HG02938 (cell line): ENCODE data around the gene TRAPPC14.
"Not testable (repeated sequence)": the region's sequence is repeated elsewhere in the genome, so short reads cannot be mapped to it uniquely, and the experiment has no call there.

ENCODE experiments used
- ATAC-seq: cut with Tn5 transposase; IDR thresholded peaks from one replicate; pipeline ENCODE4 v1.9.1; 2021; ENCODE audit warnings: mild to moderate bottlenecking, moderate library complexity; ENCODE audit not compliant: unreplicated experiment

Gene TRAPPC14

DNA sequence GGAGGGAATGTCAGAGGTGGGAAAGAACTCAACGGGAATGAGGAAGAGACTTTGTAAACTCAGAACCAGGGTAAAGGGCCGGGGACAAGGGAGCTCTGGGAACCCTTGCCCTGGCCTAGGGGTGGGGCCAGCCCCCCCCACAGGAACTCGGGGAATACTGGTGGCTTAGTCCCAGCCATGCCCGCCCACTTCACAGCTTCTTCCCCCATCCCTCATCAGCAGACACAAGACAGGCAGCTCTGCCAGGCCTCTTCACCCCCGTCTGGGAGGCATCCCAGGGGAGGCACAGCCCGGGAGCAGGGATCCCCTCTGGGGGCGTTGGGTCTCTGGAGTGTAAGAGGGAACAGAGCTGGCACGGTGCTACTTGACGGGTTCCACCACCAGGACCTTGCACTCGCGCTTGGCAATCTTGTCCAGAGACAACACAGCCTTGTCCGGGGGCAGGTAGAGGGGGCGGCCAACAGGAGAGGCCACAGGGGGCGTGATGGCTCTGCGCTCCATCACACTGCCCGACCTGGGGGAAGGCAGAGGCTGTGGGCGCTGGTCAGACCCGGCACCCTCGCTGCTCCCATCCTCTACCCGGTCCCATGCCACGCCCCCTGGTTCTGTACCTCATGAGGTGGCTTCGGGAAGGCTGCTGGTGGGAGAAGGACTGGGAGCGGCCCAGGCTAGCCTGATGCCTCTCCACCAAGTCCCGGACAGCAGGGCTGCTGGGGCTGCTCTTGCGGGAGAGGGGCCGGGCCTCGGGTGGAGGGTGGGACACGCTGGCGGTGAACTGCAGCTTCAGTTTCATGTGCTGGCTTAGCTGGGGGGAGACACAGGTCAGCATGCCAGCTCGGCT is 3.7 kb downstream of the TRAPPC14 start:
- ATAC-seq = no peak

DNA sequence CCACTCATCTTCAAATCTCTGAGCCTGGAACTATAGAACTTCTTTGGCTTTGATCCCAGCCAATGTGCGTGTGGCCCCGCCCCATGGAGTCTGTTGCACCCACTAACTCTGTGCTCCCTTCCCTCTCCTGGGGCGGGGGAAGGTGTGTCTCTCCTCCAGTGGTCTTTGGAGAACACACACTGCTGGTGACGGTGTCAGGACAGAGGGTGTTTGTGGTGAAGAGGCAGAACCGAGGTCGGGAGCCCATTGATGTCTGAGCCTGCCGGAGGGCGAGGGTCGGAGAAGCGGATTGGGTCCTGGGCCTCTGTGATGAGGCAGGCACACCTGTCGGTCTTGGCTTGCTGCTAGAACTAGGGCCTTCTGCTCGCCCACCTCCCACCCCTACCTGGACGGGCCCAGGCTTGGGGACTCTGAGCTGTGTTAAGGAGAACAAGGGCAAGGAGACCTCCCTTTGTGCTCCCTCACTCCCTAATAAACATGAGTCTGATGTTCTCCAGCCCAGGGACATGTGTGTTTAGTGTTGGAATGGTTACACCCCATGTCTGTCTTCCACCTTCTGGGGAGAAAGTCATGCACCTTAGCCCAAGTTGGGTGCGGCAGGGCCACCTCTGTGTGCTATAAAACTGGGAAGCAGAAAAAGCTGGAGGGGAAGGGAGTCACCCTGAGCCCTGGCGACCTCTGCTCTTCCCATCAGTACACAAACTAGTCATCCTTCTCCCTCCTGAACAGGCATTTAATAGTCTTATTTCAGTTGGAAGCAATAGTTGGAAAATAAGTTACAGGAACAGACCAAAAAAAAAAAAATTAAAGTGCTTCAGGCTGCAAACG is 4.6 kb downstream of the TRAPPC14 start:
- ATAC-seq = no peak

DNA sequence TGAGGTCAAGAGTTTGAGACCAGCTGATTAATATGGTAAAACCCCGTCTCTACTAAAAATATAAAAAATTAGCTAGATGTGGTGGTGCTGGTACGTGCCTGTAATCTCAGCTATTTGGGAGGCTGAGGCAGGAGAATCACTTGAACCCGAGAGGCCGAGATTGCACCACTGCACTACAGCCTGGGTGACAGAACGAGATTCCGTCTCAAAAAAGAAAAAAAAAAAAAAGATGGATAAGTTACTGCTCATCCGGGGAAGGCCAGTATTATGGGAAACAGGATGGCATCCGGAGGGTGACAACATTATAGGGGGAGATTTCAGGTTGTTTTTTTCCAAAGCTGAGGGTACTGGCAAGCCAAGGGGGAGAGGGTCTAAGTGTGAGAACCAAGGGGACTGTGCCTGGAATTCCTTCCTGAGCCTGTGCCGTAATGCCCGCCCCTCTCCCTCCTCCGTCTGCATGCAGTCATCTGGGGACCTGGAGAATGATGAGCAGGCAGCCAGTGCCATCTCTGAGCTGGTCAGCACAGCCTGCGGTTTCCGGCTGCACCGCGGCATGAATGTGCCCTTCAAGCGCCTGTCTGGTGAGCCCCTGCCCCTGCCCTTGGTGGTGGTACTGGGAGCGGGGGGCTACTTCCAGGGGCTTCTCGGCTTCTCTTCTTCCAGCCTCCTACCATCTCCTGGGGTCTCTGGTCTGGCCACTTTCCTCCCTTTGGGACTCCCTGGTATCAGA is 5.4 kb downstream of the TRAPPC14 start:
- no peak for ATAC-seq

DNA sequence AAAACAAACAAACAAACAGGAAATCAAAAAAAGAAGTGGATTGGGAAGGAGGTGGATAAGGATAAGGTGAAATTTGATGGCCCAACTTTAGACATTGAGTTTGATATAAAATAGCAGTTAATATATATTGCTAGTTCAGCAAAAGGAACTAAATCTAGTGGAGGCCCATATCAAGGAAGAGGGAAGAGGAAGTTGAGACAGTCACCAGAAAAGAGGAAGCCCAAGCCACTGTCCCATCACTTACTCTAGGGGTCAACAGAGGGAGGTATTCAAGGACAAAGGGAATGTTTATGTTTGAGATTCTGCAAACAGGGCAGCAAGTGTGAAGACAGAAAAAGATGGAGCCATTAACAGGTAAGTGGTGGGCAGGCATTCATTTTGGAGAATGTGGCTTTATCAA is 6.1 kb downstream of the TRAPPC14 start:
- no peak for ATAC-seq

DNA sequence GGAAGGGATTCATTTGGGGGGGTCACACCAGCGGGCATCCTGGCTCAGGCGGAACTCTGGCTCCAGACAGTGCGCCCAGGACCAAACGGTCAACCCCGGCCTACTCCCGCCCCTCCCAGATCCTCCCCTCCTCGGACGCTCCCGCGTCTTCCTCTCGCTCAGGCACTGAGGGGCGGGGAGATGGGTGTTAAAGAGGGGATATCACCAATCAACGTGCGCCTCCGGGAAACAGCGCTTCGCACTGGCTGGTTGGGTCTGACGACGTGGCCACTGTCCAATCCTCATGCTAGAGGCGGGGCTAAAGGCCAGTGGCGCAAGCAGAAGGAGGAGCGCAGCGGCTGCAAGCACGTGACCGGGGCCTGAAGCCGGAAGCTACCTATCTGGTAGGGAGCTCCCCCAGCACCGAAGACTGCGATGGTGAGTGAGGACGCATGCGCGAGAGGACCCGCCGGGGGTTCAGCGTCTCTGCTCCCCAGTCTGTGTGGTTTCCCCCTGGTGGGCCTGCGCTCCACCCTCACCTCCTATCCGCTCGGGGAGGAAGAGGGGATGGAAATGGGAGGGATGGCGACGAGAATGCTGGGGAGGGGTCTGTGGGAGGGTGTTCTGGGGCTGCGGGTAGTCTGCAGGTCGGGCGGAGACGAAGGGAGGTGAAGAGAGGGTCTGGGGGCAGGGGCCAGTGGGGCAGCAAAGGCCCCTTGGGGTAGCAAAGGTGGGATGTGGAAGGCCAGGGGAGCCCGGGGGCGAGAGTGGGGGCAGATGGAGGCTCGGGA is 9.8 kb downstream of the TRAPPC14 start, which contains the start of gene LAMTOR4:
Gene LAMTOR4 (plus strand): TSS at position 360 of the 770 bp plus-strand sequence. CDS start 55 bp downstream, at position 415.
- ATAC-seq = peak; percentile 98

DNA sequence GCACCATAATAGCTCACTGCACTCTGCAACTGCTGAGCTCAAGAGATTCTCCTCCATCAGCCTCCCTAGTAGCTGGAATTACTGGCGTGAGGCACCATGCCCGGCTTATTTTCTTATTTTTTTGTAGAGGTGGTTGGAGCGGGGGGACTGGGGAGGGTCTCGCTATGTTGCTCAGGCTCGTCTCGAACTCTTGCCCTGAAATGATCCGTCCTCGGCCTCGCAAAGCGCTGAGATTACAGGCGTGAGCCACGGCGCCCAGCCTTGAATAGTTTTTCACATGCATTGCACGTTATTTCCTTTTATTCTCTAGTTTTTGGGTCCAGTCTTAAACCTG is 10.3 kb downstream of the TRAPPC14 start:
- ATAC-seq = no peak

DNA sequence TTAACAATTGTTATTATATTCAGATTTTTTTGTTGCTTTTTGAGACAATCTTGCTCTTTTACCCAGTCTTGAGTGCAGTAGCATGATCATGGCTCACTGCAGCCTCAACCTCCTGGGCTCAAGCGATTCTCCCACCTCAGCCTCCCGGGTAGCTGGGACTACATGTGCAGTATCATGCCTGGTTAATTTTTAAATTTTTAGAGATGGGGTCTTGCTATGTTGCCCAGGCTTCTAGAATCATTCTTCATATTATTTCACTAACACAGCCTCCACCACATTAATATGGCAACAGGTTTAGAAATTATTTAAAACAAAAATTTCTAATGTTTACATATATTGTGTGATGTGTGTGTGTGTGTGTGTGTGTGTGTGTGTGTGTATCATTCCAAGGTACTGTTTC is 11.2 kb downstream of the TRAPPC14 start:
- ATAC-seq = no peak

DNA sequence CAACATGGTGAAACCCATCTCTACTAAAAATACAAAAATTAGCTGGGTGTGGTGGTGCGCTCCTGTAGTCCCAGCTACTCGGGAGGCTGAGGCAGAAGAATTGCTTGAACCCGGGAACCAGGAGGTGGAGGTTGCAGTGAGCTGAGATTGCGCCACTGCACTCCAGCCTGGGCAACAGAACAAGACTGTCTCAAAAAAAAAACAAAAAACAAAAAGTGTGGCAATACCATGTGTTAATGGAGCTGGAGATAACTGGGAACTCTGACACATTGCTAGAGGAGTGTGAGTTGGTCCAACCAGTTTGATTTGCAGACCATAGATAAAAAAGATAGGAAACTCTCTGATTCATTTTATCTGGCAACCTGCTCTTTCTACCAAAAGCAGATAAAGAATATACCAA is 12.2 kb downstream of the TRAPPC14 start:
- ATAC-seq = not testable (repeated sequence)

DNA sequence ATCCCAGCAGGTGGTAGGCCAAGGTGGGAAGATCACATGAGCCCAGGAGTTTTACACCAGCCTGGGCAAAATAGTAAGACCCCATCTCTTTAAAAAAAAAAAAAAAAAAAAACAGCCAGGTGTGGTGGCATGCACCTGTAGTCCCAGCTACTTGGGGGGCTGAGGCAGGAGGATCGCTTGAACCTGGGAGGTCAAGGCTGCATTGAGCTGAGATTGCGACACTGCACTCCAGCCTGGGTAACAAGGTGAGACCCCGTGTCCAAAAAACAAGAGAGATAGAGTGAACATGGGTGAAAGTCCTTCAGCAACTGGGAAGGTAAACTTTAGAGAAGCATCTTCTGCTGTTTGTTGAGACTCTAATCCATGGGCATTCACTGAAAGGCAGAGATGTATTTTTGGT is 16.1 kb downstream of the TRAPPC14 start:
- no peak for ATAC-seq

DNA sequence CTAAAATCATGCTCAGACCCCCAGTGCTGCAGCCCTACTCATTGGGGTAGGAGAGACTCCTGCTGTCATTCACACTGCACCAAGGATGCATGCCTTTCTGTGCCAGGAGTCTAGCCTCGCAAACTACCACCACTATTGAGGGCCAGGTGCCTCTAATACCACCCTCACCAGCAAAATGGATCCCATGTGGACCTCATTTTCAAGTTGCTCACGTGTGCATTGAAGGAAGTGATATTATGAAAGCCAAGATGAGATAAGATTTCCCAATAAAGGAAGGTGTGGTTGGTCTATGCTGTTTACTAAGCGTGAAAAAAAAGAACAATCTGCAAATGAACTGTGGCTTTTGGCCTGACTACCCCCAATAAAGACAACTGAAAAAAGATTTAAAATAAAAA is 17.0 kb downstream of the TRAPPC14 start:
- no peak for ATAC-seq

DNA sequence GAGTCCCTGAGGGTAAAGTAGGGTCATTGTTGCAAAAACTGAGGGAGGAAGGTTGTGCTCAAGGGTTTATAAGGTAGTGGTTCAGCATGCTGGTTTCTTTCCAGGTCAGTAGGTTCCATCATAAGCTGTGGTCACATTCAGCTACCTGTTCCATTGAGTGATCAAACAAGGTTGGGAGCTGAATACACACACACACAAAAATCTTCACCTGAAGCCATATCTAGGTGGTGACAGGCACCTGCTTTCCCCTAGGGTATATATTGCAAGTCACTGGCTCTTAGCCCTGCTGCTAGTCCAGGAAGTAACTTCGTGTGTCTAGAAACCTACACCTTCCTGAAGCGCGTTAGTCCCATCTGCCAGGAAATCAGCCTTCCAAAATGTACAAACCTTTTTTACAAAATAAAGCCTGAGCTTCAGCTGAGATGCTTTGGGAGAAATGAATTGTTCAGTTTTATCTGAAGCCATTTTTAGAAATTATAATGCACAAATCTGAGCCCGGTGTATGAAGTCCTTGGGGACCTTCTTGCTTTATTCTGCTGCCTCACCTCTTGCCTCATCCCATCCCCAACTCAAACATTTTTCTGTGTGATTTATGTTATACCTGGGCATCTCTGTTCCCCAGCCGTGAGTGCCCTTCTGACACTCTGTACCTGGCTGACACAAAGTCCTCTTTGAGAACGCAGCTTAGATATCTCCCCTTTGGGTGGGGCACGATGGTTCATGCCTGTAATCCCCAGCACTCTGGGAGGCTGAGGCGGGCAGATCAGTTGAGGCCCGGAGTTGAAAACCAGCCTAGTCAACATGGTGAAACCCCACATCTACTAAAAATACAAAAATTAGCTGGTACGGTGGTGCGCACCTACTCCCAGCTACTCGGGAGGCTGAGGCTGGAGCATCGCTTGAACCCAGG is 20.4 kb downstream of the TRAPPC14 start:
- ATAC-seq = no peak

DNA sequence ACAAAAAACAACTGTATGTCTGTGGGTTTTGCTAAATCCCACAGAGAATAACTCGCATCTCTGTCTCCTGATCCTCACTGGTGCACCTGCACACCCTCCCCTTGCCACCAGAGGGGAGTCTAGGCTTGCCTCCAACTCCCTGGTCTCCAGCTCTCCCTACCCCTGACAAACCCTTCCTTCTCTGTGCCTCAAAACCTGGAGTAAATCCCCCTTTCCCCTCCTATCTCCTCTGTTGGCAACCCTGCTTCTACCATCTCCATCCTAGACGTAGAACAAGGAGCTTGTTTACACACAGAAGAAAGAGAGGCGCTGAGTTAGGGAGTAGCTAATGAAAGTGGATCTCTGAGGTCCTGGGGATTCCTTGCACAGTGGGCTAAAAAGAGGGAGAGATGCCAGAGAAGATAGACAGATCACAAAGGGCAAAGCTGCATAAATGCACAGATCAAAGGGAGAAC is 25.8 kb downstream of the TRAPPC14 start:
- ATAC-seq = no peak

DNA sequence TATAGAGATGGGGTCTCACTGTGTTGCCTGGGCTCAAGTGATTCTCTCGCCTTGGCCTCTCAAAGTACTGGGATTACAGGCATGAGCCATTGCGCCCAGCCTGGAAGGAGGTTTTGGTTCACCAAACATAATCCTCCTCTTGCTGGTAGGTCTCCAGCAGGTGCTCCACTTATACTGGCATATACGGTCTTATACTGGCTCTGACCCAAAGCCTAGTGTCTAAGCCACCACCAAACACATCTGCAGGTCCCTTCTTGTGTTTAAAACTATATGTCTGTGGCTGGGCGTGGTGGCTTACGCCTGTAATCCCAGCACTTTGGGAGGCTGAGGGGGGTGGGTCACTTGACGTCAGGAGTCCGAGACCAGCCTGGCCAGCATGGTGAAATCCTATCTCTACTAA is 26.4 kb downstream of the TRAPPC14 start:
- no peak for ATAC-seq

DNA sequence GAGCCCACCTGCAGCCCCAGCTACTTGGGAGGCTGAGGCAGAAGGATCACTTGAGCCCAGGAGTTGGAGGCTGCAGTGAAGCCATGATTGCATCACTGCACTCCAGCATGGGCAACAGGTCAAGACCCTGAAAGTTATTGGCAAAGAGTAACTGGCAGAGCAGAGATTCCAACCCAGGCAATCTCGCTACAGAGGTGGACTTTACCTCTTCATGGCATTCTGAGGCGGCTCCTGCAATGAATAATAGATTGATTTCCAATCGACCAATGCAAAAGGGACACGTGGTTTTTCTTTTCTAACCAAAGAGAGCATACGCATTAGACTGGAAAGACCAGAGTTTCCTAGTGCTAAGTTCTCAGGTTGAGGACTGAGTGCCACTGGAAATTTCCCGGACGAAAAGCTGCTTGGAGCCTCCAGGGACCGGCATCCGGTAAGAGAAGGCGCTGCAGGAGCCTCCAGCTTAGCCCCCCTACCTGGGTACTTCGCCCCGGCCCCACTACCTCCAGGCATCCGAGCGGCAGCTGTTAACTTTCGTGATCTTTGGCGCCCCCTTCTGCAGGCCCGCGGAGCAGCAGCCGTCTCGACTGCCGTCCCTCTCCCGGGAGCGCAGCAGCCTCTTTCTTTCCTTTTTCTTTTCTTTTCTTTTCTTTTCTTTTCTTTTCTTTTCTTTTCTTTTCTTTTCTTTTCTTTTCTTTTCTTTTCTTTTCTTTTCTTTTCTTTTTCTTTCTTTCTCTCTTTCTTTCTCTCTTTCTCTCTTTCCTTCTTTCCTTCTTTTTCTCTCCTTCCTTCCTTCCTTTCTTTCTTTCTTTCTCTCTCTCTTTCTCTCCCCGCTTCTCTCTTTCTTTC is 27.7 kb downstream of the TRAPPC14 start:
- no peak for ATAC-seq

DNA sequence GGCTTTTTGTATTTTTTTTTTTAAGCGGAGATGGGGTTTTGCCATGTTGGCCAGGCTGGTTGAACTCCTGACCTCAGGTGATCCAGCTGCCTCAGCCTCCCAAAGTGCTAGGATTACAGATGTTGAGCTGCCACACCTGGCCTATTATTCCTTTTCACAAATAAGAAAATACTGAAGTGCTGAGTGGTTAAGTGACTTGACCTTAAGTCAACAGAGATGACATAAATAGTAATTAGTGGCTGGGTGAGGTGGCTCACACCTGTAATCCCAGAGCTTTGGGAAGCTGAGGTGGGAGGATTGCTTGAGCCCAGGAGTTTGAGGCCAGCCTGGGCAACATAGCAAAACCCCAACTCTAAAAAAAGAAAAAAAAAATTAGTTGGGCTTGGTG is 28.3 kb downstream of the TRAPPC14 start:
- not testable (repeated sequence) for ATAC-seq

DNA sequence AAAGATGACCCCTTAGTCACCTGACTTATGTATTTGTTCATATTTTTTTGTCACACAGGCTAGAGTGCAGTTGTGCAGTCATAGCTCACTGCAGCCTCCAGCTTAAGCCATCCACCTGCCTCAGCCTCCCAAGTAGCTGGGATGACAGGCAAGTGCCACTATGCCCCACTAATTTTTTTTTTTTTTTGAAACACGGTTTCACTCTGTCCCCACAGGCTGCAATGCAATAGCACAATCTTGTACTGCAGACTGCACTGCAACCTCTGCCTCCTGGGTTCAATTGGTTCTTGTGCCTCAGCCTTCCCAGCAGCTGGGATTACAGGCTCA is 29.9 kb downstream of the TRAPPC14 start:
- ATAC-seq = no peak

DNA sequence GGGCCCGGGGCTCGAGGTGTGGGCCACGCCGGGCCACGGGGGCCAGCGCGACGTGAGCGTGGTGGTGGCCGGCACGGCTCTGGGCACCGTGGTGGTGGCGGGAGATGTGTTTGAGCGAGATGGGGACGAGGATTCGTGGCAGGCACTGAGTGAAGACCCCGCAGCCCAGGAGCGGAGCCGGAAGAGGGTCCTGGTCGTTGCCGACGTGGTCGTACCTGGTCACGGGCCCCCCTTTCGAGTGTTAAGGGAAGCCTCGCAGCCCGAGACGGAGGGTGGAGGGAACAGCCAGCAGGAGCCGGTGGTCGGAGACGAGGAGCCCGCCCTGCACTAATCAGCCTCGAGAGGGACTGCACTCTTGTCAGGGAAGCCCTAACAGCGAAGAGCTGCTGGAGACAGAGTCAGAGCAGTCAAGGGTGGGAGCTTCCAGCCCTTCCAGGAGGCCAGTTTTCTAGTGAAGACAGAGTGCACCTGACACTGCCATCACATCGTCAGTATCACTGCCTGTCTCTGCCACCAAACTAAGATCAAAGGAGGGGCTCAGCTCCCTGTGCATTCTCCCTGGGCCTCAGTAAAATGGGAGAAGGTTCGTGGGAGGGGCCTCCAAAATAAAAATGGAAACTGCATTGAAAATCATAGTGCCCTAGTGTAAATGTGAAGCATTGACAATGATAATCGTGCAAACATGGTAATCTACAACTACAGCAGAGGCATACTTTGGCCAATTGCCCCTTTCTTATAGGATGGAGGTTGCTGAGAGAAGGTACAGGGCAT is 30.5 kb downstream of the TRAPPC14 start:
- ATAC-seq = no peak
